ENCODE measurements around the gene ATP5F1D. TPM values are rescaled to one million over a fixed set of nuclear protein-coding genes. Genes with fewer than 3 reads are reported as not detected.

ATP5F1D gene
- total and polyA plus RNA-seq, 2 of the 13 experiments (the other 11 are each of a cell fraction or from before 2014, with no cell fraction given) = 39.4 to 78.7 TPM

DNA sequence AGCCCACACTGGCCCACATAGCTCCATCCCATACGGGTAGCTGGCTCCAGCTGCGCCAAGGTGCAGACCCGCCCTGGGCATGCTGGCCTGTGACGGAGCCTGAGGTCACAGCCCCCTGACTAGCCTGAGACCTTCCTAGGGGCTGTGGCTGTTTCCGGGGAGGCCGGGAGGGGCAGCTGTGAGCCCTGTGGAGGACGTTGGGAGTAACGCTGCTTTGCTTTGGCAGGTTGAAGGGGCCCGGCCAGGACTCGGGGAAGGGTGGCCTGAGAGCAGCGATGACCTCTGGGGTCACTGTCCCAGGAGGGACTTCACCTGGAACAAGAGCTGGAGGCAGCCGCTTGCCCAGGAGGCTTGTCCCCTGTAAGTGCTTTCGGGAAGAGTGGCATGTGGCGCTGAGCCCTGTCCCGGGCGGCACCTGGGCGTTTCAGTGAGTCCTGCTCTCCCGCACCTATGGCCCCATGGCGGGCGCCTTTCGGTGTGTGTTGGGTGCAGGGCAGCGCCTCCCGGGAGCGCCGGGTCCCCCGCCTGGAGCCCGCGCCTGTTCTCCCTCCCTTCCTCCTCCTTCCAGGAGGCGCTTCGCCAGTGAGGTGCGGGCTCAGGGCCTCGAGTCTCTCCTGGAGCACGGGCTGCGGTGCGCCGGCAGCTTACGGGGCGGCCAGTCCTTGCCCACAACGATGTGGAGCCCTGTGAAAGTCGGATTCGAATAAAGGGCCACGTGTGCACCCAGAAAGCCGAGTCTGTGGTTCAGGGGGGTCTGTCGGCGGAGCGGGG lies 32.7 kb downstream of the ATP5F1D start:
- intact Hi-C loops (cut with micrococcal nuclease; ENCODE audit: unreplicated experiment) = no loop called here
- H3K4me1 ChIP-seq (ENCODE audit: insufficient read depth, low read length) = peaks cover 68% of the 10 kb centered on the region
- no peak for TF ChIP-seq ZNF766 (CRISPR knock-in tag; IDR thresholded peaks at IDR 0.05; ENCODE audit: borderline replicate concordance)
- TF ChIP-seq PCBP1 (IDR thresholded peaks at IDR 0.05; ENCODE audit: borderline replicate concordance, low read depth, low read length) = 0 out of 2 replicates have a peak, but pooled peaks have one; percentile 18
- TF ChIP-seq ZNF563 (CRISPR knock-in tag; IDR thresholded peaks at IDR 0.05) = peak; percentile 21; the same call in 1 of the 2 replicates
- TF ChIP-seq RBM39 (IDR thresholded peaks at IDR 0.05; ENCODE audit: low read depth, low read length, poor library complexity, severe bottlenecking) = peak; percentile 70
- peak; percentile 49 for TF ChIP-seq PRPF4 (IDR thresholded peaks at IDR 0.05; ENCODE audit: low read depth, low read length, poor library complexity, severe bottlenecking)
- no peak for TF ChIP-seq MAF1 (CRISPR knock-in tag; IDR thresholded peaks at IDR 0.05; ENCODE audit: borderline replicate concordance)
- TF ChIP-seq HES4 (CRISPR knock-in tag; IDR thresholded peaks at IDR 0.05; ENCODE audit: borderline replicate concordance) = peak; percentile 52; the same call in 1 of the 2 replicates
- TF ChIP-seq IKZF1 (IDR thresholded peaks at IDR 0.05) = no peak
- TF ChIP-seq DR1 (CRISPR knock-in tag; IDR thresholded peaks at IDR 0.05) = no peak
- peak; percentile 87 for TF ChIP-seq AGO2 (optimal IDR thresholded peaks at IDR 0.05; ENCODE audit: low read depth, low read length)
- TF ChIP-seq, protein P1, sequence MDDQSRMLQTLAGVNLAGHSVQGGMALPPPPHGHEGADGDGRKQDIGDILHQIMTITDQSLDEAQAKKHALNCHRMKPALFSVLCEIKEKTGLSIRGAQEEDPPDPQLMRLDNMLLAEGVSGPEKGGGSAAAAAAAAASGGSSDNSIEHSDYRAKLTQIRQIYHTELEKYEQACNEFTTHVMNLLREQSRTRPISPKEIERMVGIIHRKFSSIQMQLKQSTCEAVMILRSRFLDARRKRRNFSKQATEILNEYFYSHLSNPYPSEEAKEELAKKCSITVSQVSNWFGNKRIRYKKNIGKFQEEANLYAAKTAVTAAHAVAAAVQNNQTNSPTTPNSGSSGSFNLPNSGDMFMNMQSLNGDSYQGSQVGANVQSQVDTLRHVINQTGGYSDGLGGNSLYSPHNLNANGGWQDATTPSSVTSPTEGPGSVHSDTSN (CRISPR knock-in tag; IDR thresholded peaks at IDR 0.05; ENCODE audit: borderline replicate concordance) = no peak
- TF ChIP-seq KLF9 (CRISPR knock-in tag; IDR thresholded peaks at IDR 0.05; ENCODE audit: low read depth) = no peak
- TF ChIP-seq ZNF75D (CRISPR knock-in tag; IDR thresholded peaks at IDR 0.05; ENCODE audit: borderline replicate concordance) = 0 out of 2 replicates have a peak, but pooled peaks have one; percentile 71
- no peak for TF ChIP-seq KLF16 (CRISPR knock-in tag; IDR thresholded peaks at IDR 0.05)
- TF ChIP-seq, protein P2, sequence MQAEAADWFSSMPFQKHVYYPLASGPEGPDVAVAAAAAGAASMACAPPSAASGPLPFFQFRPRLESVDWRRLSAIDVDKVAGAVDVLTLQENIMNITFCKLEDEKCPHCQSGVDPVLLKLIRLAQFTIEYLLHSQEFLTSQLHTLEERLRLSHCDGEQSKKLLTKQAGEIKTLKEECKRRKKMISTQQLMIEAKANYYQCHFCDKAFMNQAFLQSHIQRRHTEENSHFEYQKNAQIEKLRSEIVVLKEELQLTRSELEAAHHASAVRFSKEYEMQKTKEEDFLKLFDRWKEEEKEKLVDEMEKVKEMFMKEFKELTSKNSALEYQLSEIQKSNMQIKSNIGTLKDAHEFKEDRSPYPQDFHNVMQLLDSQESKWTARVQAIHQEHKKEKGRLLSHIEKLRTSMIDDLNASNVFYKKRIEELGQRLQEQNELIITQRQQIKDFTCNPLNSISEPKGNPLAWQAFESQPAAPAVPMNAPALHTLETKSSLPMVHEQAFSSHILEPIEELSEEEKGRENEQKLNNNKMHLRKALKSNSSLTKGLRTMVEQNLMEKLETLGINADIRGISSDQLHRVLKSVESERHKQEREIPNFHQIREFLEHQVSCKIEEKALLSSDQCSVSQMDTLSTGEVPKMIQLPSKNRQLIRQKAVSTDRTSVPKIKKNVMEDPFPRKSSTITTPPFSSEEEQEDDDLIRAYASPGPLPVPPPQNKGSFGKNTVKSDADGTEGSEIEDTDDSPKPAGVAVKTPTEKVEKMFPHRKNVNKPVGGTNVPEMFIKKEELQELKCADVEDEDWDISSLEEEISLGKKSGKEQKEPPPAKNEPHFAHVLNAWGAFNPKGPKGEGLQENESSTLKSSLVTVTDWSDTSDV (CRISPR knock-in tag; IDR thresholded peaks at IDR 0.05) = no peak
- TF ChIP-seq, protein P3, sequence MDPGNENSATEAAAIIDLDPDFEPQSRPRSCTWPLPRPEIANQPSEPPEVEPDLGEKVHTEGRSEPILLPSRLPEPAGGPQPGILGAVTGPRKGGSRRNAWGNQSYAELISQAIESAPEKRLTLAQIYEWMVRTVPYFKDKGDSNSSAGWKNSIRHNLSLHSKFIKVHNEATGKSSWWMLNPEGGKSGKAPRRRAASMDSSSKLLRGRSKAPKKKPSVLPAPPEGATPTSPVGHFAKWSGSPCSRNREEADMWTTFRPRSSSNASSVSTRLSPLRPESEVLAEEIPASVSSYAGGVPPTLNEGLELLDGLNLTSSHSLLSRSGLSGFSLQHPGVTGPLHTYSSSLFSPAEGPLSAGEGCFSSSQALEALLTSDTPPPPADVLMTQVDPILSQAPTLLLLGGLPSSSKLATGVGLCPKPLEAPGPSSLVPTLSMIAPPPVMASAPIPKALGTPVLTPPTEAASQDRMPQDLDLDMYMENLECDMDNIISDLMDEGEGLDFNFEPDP (CRISPR knock-in tag; conservative IDR thresholded peaks at IDR 0.05) = no peak
- TF ChIP-seq RAD21 (CRISPR knock-in tag; IDR thresholded peaks at IDR 0.05) = 0 out of 2 replicates have a peak, but pooled peaks have one; percentile 3
- H3K27ac ChIP-seq (ENCODE audit: extremely low read length, insufficient read depth, low read length) = peak overlapping the region; percentile 100
- in situ Hi-C loops (cut with HindIII; ENCODE audit: extremely low pct_ligation_motif_present, low pct_unique_long_range_greater_than_20kb) = no loop called here
- peaks cover 36% of the 10 kb centered on the region for H4K20me1 ChIP-seq (ENCODE audit: insufficient read depth, low read length)
- CTCF ChIA-PET (ENCODE audit: low intra/inter-chr PET ratio, low total read pairs) = no interaction called here
- no peak for FAIRE-seq
- 92% methylated on average over 36 of the region's 46 CpGs for WGBS (ENCODE audit: low lambda C conversion rate)
- ATAC-seq = no peak
- H3K4me2 ChIP-seq (ENCODE audit: low read depth, low read length) = peak overlapping the region; percentile 86; the same call in 1 of the 2 replicates
- POLR2A ChIA-PET = interaction anchor here (0.6 to 4.2 kb wide), 11 partner anchors 8 to 176 kb away, joined by 3 to 41 read pairs (median 4); partner anchors contain the start of gene ATP5F1D
- BruUV-seq (replicated peaks) = no TSS peak
- H3K9ac ChIP-seq (ENCODE audit: insufficient read depth, low read depth, low read length) = peak overlapping the region; percentile 95
- H3K36me3 ChIP-seq (replicated peaks in 1 of 2; ENCODE audit: control insufficient read depth in 1 of 2, insufficient read depth in 2 of 2, low read length in 2 of 2) = peaks cover 21 to 54% of the 10 kb centered on the region in 2 experiments
- peak overlapping the region in 2 of 3 experiments; percentile 51 to 85; a peak in 3 of 6 replicates for H3K4me3 ChIP-seq (replicated peaks in 1 of 3; ENCODE audit: insufficient read depth in 1 of 3, low read depth in 2 of 3, low read length in 3 of 3)
- H3K9me3 ChIP-seq (ENCODE audit: low read length) = no peaks in the 10 kb centered on the region
- H3K27me3 ChIP-seq (ENCODE audit: control insufficient read depth in 1 of 2, insufficient read depth in 2 of 2, low read length in 2 of 2) = no peaks in the 10 kb centered on the region
- peaks cover 37% of the 10 kb centered on the region for H3K79me2 ChIP-seq (ENCODE audit: insufficient read depth, low read length)
- DNase-seq (ENCODE audit: low spot score) = no peak
- H2AFZ ChIP-seq (ENCODE audit: low read length) = no peak overlapping the region

Measured in HepG2 (cell line).